K562 (cell line): ENCODE results near the gene CTDSPL. TPM values are rescaled to one million over a fixed set of nuclear protein-coding genes. Genes with fewer than 3 reads are reported as not detected.

Experiments used
- ATAC-seq: fragments of 200-7000 bp; cut with Tn5 transposase; 3 replicates; pipeline ENCODE4 v1.9.1; 2020; ENCODE audit warnings: moderate library complexity
- BruUV-seq: library from RNA; stranded (reverse); fragments of 400-500 nt; replicated peaks from 2 replicates; lab custom pipeline; 2021; lab: Mats Ljungman, UMichigan
- CTCF ChIA-PET: fragments of 300-600 bp; formaldehyde crosslinking; extraction: SDS; loops from one replicate; lab custom pipeline; 2021; ENCODE audit warnings: low intra/inter-chr PET ratio; lab: Yijun Ruan, JAX
- POLR2A ChIA-PET: fragments of 300-600, 350-650 bp; sonication (Branson Sonifier 250); formaldehyde crosslinking; extraction: SDS; loops from one replicate; lab custom pipeline; 2021; ENCODE audit warnings: antibody characterized with exemption, inconsistent platforms; lab: Yijun Ruan, JAX
- DNase-seq, 4 experiments: peaks; one replicate each; pipeline versions ENCODE4 v3.0.0 to v3.0.0-alpha.2; 2011 to 2018; ENCODE audit warnings: low spot score in 3 of 4, mixed read lengths in 3 of 4; ENCODE audit errors: extremely low read depth in 1 of 4
- FAIRE-seq: peaks from 2 replicates; lab custom pipeline; 2011; peaks lifted over from hg19 to GRCh38; lab: Jason Lieb, UNC
- H2AFZ ChIP-seq: 2 replicates; pipeline ENCODE4 v1.6.0; 2011; ENCODE audit warnings: low read depth, low read length, control low read depth, inconsistent platforms
- H3K27ac ChIP-seq: fragments of 200-600 bp; 3 replicates; pipeline ENCODE4 v1.8.0; 2011; ENCODE audit warnings: low read depth, mild to moderate bottlenecking, control low read depth, inconsistent platforms, low read length, moderate library complexity, mixed read lengths; ENCODE audit errors: extremely low read depth
- H3K27me3 ChIP-seq, 2 experiments: fragments of 300-600 bp in 1 of 2; 2 replicates in 1 of 2; 3 replicates in 1 of 2; pipeline versions ENCODE4 v1.6.0 to v1.8.0; 2011; ENCODE audit warnings: inconsistent platforms in 2 of 2, low read length in 2 of 2, mild to moderate bottlenecking in 1 of 2, mixed read lengths in 1 of 2, moderate library complexity in 1 of 2; ENCODE audit not compliant: control insufficient read depth in 2 of 2, insufficient read depth in 2 of 2
- H3K36me3 ChIP-seq: fragments of 300-600 bp; 3 replicates; pipeline ENCODE4 v1.8.0; 2011; ENCODE audit warnings: mild to moderate bottlenecking, low read length, inconsistent platforms; ENCODE audit not compliant: control insufficient read depth, insufficient read depth
- H3K4me1 ChIP-seq, 2 experiments: fragments of 200-600 bp in 1 of 2; replicated peaks in 1 of 2; 2 replicates in 1 of 2; 3 replicates in 1 of 2; pipeline versions ENCODE4 v1.5.1 to v1.8.0; 2011; ENCODE audit warnings: inconsistent platforms in 2 of 2, low read length in 2 of 2, mild to moderate bottlenecking in 1 of 2, mixed read lengths in 1 of 2, moderate library complexity in 1 of 2; ENCODE audit not compliant: control insufficient read depth in 2 of 2, insufficient read depth in 2 of 2
- H3K4me2 ChIP-seq: 2 replicates; pipeline ENCODE4 v1.6.1; 2011; ENCODE audit warnings: low read length, control low read depth, inconsistent platforms, mixed read lengths; ENCODE audit not compliant: insufficient read depth
- H3K4me3 ChIP-seq: fragments of 200-600 bp; sonication (generic), shearing (Covaris generic); 2 replicates; pipeline ENCODE4 v1.5.1; 2016; ENCODE audit warnings: control low read depth, inconsistent platforms
- H3K79me2 ChIP-seq: fragments of 200-600 bp; 3 replicates; pipeline ENCODE4 v1.8.0; 2011; ENCODE audit warnings: low read length, inconsistent platforms; ENCODE audit not compliant: control insufficient read depth, insufficient read depth
- H3K9ac ChIP-seq, 2 experiments: 2 replicates each; pipeline versions ENCODE4 v1.6.0 to v1.6.1; 2011; ENCODE audit warnings: low read depth in 2 of 2, low read length in 2 of 2, control low read depth in 1 of 2, inconsistent platforms in 1 of 2, mild to moderate bottlenecking in 1 of 2, mixed read lengths in 1 of 2; ENCODE audit not compliant: insufficient read depth in 1 of 2
- H3K9me1 ChIP-seq: one replicate; pipeline ENCODE4 v1.6.0; 2011; ENCODE audit warnings: inconsistent platforms, mild to moderate bottlenecking, low read length, moderate library complexity; ENCODE audit not compliant: control insufficient read depth, insufficient read depth
- H3K9me3 ChIP-seq: replicated peaks from 2 replicates; pipeline ENCODE4 v1.5.1; 2011; ENCODE audit warnings: low read depth, low read length, inconsistent platforms; ENCODE audit not compliant: control insufficient read depth, insufficient read depth
- H4K20me1 ChIP-seq: replicated peaks from 2 replicates; pipeline ENCODE4 v1.6.1; 2011; ENCODE audit warnings: low read length, inconsistent platforms, mixed read lengths; ENCODE audit not compliant: control insufficient read depth, insufficient read depth
- GATA2 ChIP-seq: sonication (generic); formaldehyde crosslinking; IDR thresholded peaks from 2 replicates; pipeline ENCODE4 v1.4.0; 2020; ENCODE audit warnings: mild to moderate bottlenecking, missing genetic modification reagents
- HDAC3 ChIP-seq: fragments of 450-650 bp; IDR thresholded peaks from 2 replicates; pipeline ENCODE4 v1.6.1; 2018; ENCODE audit warnings: borderline replicate concordance, mild to moderate bottlenecking, moderate library complexity; ENCODE audit not compliant: partially characterized antibody
- MEIS2 ChIP-seq: fragments of 450-650 bp; IDR thresholded peaks from 2 replicates; pipeline ENCODE4 v1.6.1; 2014; ENCODE audit warnings: mild to moderate bottlenecking; ENCODE audit not compliant: partially characterized antibody
- MTA3 ChIP-seq: fragments of 450-650 bp; formaldehyde crosslinking; IDR thresholded peaks from 2 replicates; pipeline ENCODE4 v1.6.1; 2017; ENCODE audit warnings: mild to moderate bottlenecking, borderline replicate concordance
- POLR3G ChIP-seq: IDR thresholded peaks from 2 replicates; pipeline ENCODE4 v1.6.1; 2011; ENCODE audit not compliant: insufficient read length, insufficient replicate concordance; ENCODE audit errors: extremely low read depth
- RBM34 ChIP-seq: fragments of 200-400 bp; formaldehyde crosslinking; IDR thresholded peaks from 2 replicates; pipeline ENCODE4 v1.6.1; 2018; ENCODE audit warnings: low read length, borderline replicate concordance; ENCODE audit not compliant: insufficient read depth
- WGBS: fragments of 100-300 bp; shearing (Covaris generic); methylation state at CpG from one replicate; pipeline ENCODE4 v1.1.6; 2016; ENCODE audit warnings: low coverage, mixed read lengths; ENCODE audit not compliant: insufficient coverage; ENCODE audit errors: missing lambda C conversion rate; 5-methylcytosine and 5-hydroxymethylcytosine counted together
- in situ Hi-C: fragments of 300-500 bp; cut with MboI; formaldehyde crosslinking; loops from 4 replicates; pipeline ENCODE4 v1.15.0; 2018; ENCODE audit warnings: inconsistent platforms, mixed read lengths
- intact Hi-C: fragments of 100-400 bp; cut with micrococcal nuclease; formaldehyde crosslinking; loops from 2 replicates; pipeline ENCODE4 v1.14.2; 2022
- polyA plus RNA-seq, 8 experiments: library from polyadenylated mRNA; depleted of rRNA in 4 of 8; stranded (reverse) in 5 of 8; unstranded in 3 of 8; fragments of >200 nt; fragmentation: Nextera tagmentation in 2 of 8; fragmentation: Illumina TruSeq in 1 of 8; extraction: Ambion mirVana in 2 of 8; extraction: Trizol in 1 of 8; gene quantifications; 2 replicates each; pipeline versions ENCODE4 v1.2.1 to v1.2.3, GENCODE V29; 2011 to 2014; ENCODE audit warnings: inconsistent platforms in 1 of 8, missing spikeins in 1 of 8
- total RNA-seq, 7 experiments: library from RNA; depleted of rRNA in 6 of 7; stranded (reverse); fragments of >200 nt in 6 of 7; fragmentation: Illumina TruSeq in 2 of 7; extraction: Trizol in 2 of 7; gene quantifications; 2 replicates each; pipeline versions ENCODE4 v1.2.1 to v1.2.3, GENCODE V29; 2011 to 2021; ENCODE audit warnings: low replicate concordance in 1 of 7
- TF ChIP-seq, protein P1 (sequence below): fragments of 200-600 bp; sonication (generic); IDR thresholded peaks from one replicate; pipeline ENCODE4 v1.6.1; 2012; ENCODE audit warnings: mild to moderate bottlenecking, low read depth, low read length, inconsistent platforms
- TF ChIP-seq, protein P2 (sequence below): fragments of 450-650 bp; IDR thresholded peaks from one replicate; pipeline ENCODE4 v1.6.1; 2018; ENCODE audit warnings: mild to moderate bottlenecking, moderate library complexity; ENCODE audit not compliant: partially characterized antibody

CTDSPL gene
- total and polyA plus RNA-seq, 9 of the 15 experiments (the other 6 are each of a cell fraction or from before 2014, with no cell fraction given), result 5.1 to 19.3 (median 11.3) TPM

DNA sequence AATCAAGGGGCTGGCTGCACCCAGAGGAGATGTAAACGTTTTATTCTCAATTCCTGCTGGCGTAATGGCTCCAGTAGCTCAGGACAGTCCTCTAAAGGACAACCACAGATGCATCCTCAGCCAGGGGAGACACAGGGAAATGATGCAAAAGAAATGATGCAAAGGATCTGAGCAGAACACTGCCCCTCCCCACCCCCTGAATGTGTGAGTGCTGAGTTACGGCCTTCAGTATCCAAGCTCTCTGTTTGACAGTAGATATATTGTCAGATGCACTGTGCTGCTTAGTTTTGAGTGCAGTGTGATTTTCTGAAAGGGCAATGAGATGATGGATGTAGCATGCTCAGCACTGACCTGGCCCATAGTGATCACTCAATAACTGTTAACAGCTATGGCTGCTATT lies 41.4 kb upstream of the CTDSPL start (continued):
- TF ChIP-seq POLR3G (no peak), GATA2 (CRISPR knock-in tag) (no peak)

DNA sequence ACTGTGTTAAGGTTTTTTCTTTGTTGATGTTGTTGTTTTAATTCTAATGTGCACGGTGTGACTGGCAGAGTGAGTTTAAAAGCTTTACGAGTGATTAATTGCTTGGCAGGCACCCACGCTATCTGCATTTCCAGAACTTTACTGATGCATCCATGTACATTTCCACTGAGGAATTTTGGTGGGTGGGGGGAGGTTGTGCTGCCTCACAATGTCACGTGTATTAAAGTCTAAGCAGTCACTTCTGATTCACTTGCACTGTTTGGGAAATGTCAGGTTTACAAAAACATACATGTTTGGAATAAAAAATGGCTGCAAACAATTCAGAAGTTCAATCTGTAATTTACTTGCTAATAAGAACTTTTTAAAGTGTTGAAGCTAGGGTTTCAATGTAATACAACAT lies 38.5 kb upstream of the CTDSPL start:
- Histone ChIP-seq H3K4me1 (no peaks in the 10 kb centered on the region; a peak in 2 of 5 replicates), H3K27me3 (peaks cover 4 to 21% of the 10 kb centered on the region in 2 experiments; a peak in 4 of 5 replicates), H2AFZ (no peak overlapping the region), H3K4me2 (no peak overlapping the region), H3K27ac (no peak overlapping the region), H3K9me3 (no peaks in the 10 kb centered on the region), H3K36me3 (no peaks in the 10 kb centered on the region), H3K9me1 (no peaks in the 10 kb centered on the region), H3K4me3 (no peak overlapping the region), H3K79me2 (no peaks in the 10 kb centered on the region), H3K9ac (no peak overlapping the region), H4K20me1 (no peaks in the 10 kb centered on the region)
- POLR2A ChIA-PET, result interaction anchor here (1.7 kb wide), 1 partner anchor 11 kb away, joined by 5 read pairs; no protein-coding TSS in a partner anchor
- in situ Hi-C loops (no loop called here), intact Hi-C loops (no loop called here)
- DNase-seq (no peak), ATAC-seq (no peak), FAIRE-seq (no peak)
- 8% methylated on average over 4 of the region's 4 CpGs for WGBS
- CTCF ChIA-PET, result no interaction called here
- BruUV-seq, result no TSS peak
- TF ChIP-seq MEIS2 (peak; percentile 5), HDAC3 (no peak), MTA3 (no peak), RBM34 (no peak)
- TF ChIP-seq, protein P1, sequence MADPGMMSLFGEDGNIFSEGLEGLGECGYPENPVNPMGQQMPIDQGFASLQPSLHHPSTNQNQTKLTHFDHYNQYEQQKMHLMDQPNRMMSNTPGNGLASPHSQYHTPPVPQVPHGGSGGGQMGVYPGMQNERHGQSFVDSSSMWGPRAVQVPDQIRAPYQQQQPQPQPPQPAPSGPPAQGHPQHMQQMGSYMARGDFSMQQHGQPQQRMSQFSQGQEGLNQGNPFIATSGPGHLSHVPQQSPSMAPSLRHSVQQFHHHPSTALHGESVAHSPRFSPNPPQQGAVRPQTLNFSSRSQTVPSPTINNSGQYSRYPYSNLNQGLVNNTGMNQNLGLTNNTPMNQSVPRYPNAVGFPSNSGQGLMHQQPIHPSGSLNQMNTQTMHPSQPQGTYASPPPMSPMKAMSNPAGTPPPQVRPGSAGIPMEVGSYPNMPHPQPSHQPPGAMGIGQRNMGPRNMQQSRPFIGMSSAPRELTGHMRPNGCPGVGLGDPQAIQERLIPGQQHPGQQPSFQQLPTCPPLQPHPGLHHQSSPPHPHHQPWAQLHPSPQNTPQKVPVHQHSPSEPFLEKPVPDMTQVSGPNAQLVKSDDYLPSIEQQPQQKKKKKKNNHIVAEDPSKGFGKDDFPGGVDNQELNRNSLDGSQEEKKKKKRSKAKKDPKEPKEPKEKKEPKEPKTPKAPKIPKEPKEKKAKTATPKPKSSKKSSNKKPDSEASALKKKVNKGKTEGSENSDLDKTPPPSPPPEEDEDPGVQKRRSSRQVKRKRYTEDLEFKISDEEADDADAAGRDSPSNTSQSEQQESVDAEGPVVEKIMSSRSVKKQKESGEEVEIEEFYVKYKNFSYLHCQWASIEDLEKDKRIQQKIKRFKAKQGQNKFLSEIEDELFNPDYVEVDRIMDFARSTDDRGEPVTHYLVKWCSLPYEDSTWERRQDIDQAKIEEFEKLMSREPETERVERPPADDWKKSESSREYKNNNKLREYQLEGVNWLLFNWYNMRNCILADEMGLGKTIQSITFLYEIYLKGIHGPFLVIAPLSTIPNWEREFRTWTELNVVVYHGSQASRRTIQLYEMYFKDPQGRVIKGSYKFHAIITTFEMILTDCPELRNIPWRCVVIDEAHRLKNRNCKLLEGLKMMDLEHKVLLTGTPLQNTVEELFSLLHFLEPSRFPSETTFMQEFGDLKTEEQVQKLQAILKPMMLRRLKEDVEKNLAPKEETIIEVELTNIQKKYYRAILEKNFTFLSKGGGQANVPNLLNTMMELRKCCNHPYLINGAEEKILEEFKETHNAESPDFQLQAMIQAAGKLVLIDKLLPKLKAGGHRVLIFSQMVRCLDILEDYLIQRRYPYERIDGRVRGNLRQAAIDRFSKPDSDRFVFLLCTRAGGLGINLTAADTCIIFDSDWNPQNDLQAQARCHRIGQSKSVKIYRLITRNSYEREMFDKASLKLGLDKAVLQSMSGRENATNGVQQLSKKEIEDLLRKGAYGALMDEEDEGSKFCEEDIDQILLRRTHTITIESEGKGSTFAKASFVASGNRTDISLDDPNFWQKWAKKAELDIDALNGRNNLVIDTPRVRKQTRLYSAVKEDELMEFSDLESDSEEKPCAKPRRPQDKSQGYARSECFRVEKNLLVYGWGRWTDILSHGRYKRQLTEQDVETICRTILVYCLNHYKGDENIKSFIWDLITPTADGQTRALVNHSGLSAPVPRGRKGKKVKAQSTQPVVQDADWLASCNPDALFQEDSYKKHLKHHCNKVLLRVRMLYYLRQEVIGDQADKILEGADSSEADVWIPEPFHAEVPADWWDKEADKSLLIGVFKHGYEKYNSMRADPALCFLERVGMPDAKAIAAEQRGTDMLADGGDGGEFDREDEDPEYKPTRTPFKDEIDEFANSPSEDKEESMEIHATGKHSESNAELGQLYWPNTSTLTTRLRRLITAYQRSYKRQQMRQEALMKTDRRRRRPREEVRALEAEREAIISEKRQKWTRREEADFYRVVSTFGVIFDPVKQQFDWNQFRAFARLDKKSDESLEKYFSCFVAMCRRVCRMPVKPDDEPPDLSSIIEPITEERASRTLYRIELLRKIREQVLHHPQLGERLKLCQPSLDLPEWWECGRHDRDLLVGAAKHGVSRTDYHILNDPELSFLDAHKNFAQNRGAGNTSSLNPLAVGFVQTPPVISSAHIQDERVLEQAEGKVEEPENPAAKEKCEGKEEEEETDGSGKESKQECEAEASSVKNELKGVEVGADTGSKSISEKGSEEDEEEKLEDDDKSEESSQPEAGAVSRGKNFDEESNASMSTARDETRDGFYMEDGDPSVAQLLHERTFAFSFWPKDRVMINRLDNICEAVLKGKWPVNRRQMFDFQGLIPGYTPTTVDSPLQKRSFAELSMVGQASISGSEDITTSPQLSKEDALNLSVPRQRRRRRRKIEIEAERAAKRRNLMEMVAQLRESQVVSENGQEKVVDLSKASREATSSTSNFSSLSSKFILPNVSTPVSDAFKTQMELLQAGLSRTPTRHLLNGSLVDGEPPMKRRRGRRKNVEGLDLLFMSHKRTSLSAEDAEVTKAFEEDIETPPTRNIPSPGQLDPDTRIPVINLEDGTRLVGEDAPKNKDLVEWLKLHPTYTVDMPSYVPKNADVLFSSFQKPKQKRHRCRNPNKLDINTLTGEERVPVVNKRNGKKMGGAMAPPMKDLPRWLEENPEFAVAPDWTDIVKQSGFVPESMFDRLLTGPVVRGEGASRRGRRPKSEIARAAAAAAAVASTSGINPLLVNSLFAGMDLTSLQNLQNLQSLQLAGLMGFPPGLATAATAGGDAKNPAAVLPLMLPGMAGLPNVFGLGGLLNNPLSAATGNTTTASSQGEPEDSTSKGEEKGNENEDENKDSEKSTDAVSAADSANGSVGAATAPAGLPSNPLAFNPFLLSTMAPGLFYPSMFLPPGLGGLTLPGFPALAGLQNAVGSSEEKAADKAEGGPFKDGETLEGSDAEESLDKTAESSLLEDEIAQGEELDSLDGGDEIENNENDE, result no peak
- TF ChIP-seq, protein P2, sequence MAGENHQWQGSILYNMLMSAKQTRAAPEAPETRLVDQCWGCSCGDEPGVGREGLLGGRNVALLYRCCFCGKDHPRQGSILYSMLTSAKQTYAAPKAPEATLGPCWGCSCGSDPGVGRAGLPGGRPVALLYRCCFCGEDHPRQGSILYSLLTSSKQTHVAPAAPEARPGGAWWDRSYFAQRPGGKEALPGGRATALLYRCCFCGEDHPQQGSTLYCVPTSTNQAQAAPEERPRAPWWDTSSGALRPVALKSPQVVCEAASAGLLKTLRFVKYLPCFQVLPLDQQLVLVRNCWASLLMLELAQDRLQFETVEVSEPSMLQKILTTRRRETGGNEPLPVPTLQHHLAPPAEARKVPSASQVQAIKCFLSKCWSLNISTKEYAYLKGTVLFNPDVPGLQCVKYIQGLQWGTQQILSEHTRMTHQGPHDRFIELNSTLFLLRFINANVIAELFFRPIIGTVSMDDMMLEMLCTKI, result no peak
